B cell (primary cell): ENCODE results near the gene MIOX.

ENCODE experiments used
- CTCF ChIP-seq: fragments of 200-600 bp; IDR thresholded peaks from one replicate; pipeline ENCODE4 v1.8.0; 2022; ENCODE audit warnings: antibody characterized with exemption, mild to moderate bottlenecking
- EZH2 ChIP-seq: IDR thresholded peaks from 2 replicates; pipeline ENCODE4 v1.6.1; 2012; ENCODE audit warnings: borderline replicate concordance, low read depth, mild to moderate bottlenecking, moderate library complexity, low read length; ENCODE audit not compliant: insufficient read depth, poor library complexity, severe bottlenecking

DNA sequence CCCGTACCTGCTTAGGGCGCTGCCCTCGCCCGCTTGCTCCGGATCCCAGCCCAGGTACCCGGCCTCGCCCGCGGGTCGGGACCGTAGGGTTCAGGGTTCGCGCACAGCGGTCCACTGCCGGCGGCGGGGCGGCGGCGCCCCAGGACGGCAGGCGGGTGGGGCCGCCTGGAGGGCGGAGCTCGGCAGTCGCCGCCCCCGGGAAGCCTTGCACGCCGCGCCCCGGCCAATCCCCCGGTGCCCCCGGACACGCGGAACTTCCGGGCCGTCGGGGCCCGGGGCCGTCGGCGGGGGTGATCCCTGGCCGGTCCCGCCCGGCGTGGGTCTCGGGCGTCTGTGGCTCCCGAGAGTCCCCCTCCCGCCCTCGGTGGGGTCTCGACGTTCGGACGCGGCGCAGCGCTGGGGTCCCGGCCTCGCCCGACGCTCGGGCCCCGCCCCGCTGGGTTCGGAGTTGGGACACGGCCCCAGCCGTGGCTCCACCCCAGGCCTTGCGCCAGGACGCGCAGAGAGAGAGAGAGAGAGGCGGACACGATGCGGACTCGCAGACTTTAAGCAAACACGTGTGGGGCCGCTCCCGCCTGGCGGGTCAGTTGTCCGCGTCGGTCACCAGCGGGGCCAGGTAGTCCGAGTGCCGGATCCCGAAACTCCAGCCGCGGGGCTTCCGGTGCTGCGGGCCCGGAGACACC is 43.4 kb downstream of the MIOX start, which contains the start of gene TYMP:
- TF ChIP-seq EZH2 (no peak), CTCF (no peak)
